Endothelial cell of umbilical vein (primary cell): ENCODE data around the gene OCA2. TPM values are rescaled to one million over a fixed set of nuclear protein-coding genes. Genes with fewer than 3 reads are reported as not detected.

Experiments
- BruUV-seq: library from RNA; stranded (reverse); fragments of 400-500 nt; replicated peaks from 2 replicates; lab custom pipeline; 2021; lab: Mats Ljungman, UMichigan
- CTCF ChIA-PET: fragments of 300-600, 350-600 bp; sonication (Branson Sonifier 250); formaldehyde crosslinking; loops from one replicate; lab custom pipeline; 2021; ENCODE audit warnings: antibody characterized with exemption, inconsistent platforms; lab: Charles Lee
- POLR2A ChIA-PET: fragments of 300-600, 350-600 bp; sonication (Branson Sonifier 250); formaldehyde crosslinking; loops from one replicate; lab custom pipeline; 2021; ENCODE audit warnings: antibody characterized with exemption, inconsistent platforms; lab: Charles Lee
- DNase-seq: peaks from one replicate; pipeline ENCODE4 v3.0.0-alpha.2; 2011; ENCODE audit warnings: low read depth, low spot score
- FAIRE-seq: peaks from 2 replicates; lab custom pipeline; 2011; peaks lifted over from hg19 to GRCh38; lab: Jason Lieb, UNC
- H2AFZ ChIP-seq: 2 replicates; pipeline ENCODE4 v1.6.0; 2012; ENCODE audit warnings: low read depth, low read length, control low read depth, inconsistent platforms
- H3K27ac ChIP-seq: 2 replicates; pipeline ENCODE4 v1.5.1; 2011; ENCODE audit warnings: low read depth, mild to moderate bottlenecking, control low read depth, low read length, moderate library complexity; ENCODE audit not compliant: insufficient read depth
- H3K27me3 ChIP-seq, 2 experiments: 2 replicates each; pipeline versions ENCODE4 v1.6.0 to v1.6.1; 2011; ENCODE audit warnings: low read length in 2 of 2, mixed read lengths in 1 of 2; ENCODE audit not compliant: control insufficient read depth in 2 of 2, insufficient read depth in 2 of 2
- H3K36me3 ChIP-seq, 2 experiments: 2 replicates in 1 of 2; 3 replicates in 1 of 2; pipeline ENCODE4 v1.5.1; 2011; ENCODE audit warnings: low read length in 2 of 2, mild to moderate bottlenecking in 1 of 2, moderate library complexity in 1 of 2; ENCODE audit not compliant: control insufficient read depth in 2 of 2, insufficient read depth in 2 of 2; ENCODE audit errors: extremely low read depth in 1 of 2
- H3K4me1 ChIP-seq: 3 replicates; pipeline ENCODE4 v1.5.1; 2011; ENCODE audit warnings: mild to moderate bottlenecking, low read length; ENCODE audit not compliant: control insufficient read depth, insufficient read depth; ENCODE audit errors: extremely low read depth
- H3K4me2 ChIP-seq: 2 replicates; pipeline ENCODE4 v1.6.1; 2011; ENCODE audit warnings: low read length, control low read depth, mixed read lengths; ENCODE audit not compliant: insufficient read depth
- H3K4me3 ChIP-seq, 3 experiments: fragments of 200-600 bp in 1 of 3; sonication (generic), shearing (Covaris generic) in 1 of 3; replicated peaks in 1 of 3; 2 replicates each; pipeline ENCODE4 v1.5.1; 2011 to 2016; ENCODE audit warnings: control low read depth in 3 of 3, low read length in 3 of 3, mild to moderate bottlenecking in 2 of 3, inconsistent platforms in 1 of 3, low read depth in 1 of 3, moderate library complexity in 1 of 3; ENCODE audit not compliant: insufficient read depth in 1 of 3
- H3K79me2 ChIP-seq: 2 replicates; pipeline ENCODE4 v1.6.0; 2012; ENCODE audit warnings: low read length, inconsistent platforms; ENCODE audit not compliant: control insufficient read depth, insufficient read depth
- H3K9ac ChIP-seq: replicated peaks from 2 replicates; pipeline ENCODE3; 2011; ENCODE audit warnings: low read length, control low read depth; ENCODE audit not compliant: insufficient read depth; ENCODE audit errors: extremely low read depth
- H3K9me1 ChIP-seq: replicated peaks from 3 replicates; pipeline ENCODE4 v1.6.0; 2011; ENCODE audit warnings: mild to moderate bottlenecking, low read length; ENCODE audit not compliant: control insufficient read depth, insufficient read depth; ENCODE audit errors: extremely low read depth
- H3K9me3 ChIP-seq: replicated peaks from 2 replicates; pipeline ENCODE4 v1.5.1; 2012; ENCODE audit warnings: low read length, inconsistent platforms; ENCODE audit not compliant: control insufficient read depth, insufficient read depth
- H4K20me1 ChIP-seq: replicated peaks from 2 replicates; pipeline ENCODE3; 2011; ENCODE audit warnings: mild to moderate bottlenecking, low read length; ENCODE audit not compliant: control insufficient read depth, insufficient read depth; ENCODE audit errors: extremely low read depth
- EZH2 ChIP-seq: IDR thresholded peaks from 2 replicates; pipeline ENCODE4 v1.6.1; 2012; ENCODE audit warnings: borderline replicate concordance, low read depth, mild to moderate bottlenecking, moderate library complexity, low read length, inconsistent platforms; ENCODE audit not compliant: severe bottlenecking
- FOS ChIP-seq: IDR thresholded peaks from 2 replicates; pipeline ENCODE4 v1.6.1; 2011; ENCODE audit warnings: mild to moderate bottlenecking, low read length, moderate library complexity, borderline replicate concordance; ENCODE audit not compliant: insufficient read depth
- GATA2 ChIP-seq: IDR thresholded peaks from 2 replicates; pipeline ENCODE4 v1.7.0; 2011; ENCODE audit warnings: low read depth, mild to moderate bottlenecking, moderate library complexity, mixed read lengths, low read length; ENCODE audit not compliant: insufficient read length, insufficient read depth
- JUN ChIP-seq: IDR thresholded peaks from 2 replicates; pipeline ENCODE4 v1.6.1; 2011; ENCODE audit warnings: borderline replicate concordance, low read depth; ENCODE audit not compliant: insufficient read length, insufficient read depth
- MYC ChIP-seq: IDR thresholded peaks from one replicate; pipeline ENCODE4 v1.6.1; 2011; ENCODE audit warnings: mild to moderate bottlenecking, low read depth, low read length
- POLR2A ChIP-seq: IDR thresholded peaks from 2 replicates; pipeline ENCODE4 v1.6.1; 2012; ENCODE audit warnings: low read depth, mild to moderate bottlenecking, control low read depth, low read length
- dilution Hi-C: fragments of 300-500 bp; cut with MboI; formaldehyde crosslinking; loops from one replicate; pipeline ENCODE4 v1.15.0; 2019; ENCODE audit warnings: low sequenced_read_pairs; ENCODE audit not compliant: extremely low pct_ligation_motif_present
- intact Hi-C: fragments of 100-400 bp; cut with micrococcal nuclease; formaldehyde crosslinking; loops from one replicate; pipeline ENCODE4 v1.10.0; 2022
- polyA plus RNA-seq, 4 experiments: library from polyadenylated mRNA; depleted of rRNA in 3 of 4; stranded (reverse) in 3 of 4; unstranded in 1 of 4; fragments of >200 nt; gene quantifications; 2 replicates each; pipeline versions ENCODE4 v1.2.1 to v1.2.3, GENCODE V29; 2011 to 2012; ENCODE audit warnings: missing spikeins in 1 of 4
- total RNA-seq: library from RNA; stranded (reverse); gene quantifications from 2 replicates; pipeline ENCODE4 v1.2.3, GENCODE V29; 2021

The OCA2 gene
- total and polyA plus RNA-seq, 2 donors (not counting 3 experiments of a cell fraction or from before 2014, with no cell fraction given): not detected

DNA sequence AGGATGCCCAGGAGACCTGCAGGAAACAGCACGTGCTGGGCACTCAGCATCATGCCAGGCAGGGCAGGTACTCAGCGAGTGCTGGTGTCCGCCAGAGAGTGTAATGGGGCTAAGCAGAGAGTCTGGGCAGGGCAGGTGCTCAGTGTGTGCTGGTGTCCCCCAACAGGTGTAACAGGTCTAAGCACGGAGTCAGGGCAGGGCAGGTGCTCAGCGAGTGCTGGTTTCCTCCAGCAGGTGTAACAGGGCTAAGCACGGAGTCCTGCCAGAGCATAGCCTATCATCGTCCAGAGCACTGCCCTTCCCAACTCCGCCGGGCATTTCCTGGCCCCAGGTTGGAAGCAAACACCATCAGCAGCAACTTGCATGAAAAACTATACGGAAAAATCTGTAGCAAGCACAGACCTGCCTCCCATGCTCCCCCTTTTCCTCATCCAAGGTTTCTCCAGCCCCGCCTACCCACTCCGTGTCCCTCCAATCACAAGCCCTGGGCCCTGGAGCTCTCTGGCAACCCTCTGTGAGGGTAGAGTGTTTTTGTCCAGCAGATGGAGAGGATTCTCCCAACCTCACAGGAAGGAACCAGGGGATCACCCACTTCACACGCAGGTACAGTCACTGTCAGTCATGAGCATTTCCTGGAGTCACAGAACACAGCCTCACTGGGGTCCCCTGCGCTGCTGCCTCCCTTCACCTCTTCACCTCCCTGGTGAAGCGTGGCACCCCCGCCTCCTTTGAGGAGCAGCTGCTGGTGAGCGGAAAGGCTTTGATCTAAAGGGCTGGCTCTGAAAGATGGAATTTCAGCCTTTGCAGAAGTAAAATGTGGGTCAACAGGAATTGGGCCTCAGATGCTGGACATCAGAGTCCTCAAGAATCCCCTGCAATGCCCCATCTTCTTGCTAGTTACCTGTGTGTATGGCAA is 302.5 kb downstream of the OCA2 start:
- no peaks in the 10 kb centered on the region for H3K27me3 ChIP-seq
- no peaks in the 10 kb centered on the region for H4K20me1 ChIP-seq
- CTCF ChIA-PET: no interaction called here
- H3K27ac ChIP-seq: no peak overlapping the region
- TF ChIP-seq POLR2A (no peak), FOS (no peak)
- no TSS peak for BruUV-seq
- H2AFZ ChIP-seq: no peak overlapping the region
- intact Hi-C loops: no loop called here
- no peak overlapping the region for H3K9ac ChIP-seq
- FAIRE-seq: no peak
- no peak for DNase-seq
- H3K4me3 ChIP-seq: no peak overlapping the region
- H3K4me1 ChIP-seq: no peaks in the 10 kb centered on the region
- dilution Hi-C loops: no loop called here
- POLR2A ChIA-PET: no interaction called here
- H3K9me3 ChIP-seq: peaks cover 6% of the 10 kb centered on the region
- H3K36me3 ChIP-seq: no peaks in the 10 kb centered on the region
- H3K79me2 ChIP-seq: no peaks in the 10 kb centered on the region
- H3K9me1 ChIP-seq: no peaks in the 10 kb centered on the region
- no peak overlapping the region for H3K4me2 ChIP-seq

DNA sequence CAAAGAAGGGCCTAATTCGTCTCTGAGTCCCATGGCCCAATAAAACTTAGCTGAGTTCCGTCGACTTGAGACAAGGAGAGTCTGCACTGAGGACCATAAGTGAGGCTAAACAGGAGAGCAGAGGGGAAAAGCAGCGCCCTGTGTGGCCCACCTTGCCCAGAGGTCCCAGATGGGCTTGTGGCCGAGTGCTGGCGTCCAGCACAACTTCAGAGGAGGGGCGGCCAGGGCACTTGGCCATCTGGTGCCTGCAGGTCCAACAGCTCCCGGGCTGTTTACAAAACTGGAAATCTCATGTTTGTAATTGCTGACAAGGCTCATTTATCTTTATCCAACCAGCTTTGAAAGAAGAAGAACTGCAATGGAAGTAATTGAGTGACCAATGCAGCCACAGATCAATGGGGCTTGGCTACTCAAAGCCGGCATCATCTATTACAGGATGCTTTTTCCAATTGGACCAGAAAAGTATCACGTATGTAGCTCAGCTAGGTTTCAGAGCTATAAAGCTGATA is 306.3 kb downstream of the OCA2 start:
- TF ChIP-seq FOS (no peak), JUN (no peak), EZH2 (no peak), GATA2 (no peak), POLR2A (no peak), MYC (no peak)
- ChIA-PET CTCF (no interaction called here), POLR2A (no interaction called here)
- dilution Hi-C loops (no loop called here), intact Hi-C loops (no loop called here)
- H3K79me2 ChIP-seq: no peaks in the 10 kb centered on the region
- H4K20me1 ChIP-seq: no peaks in the 10 kb centered on the region
- H3K4me1 ChIP-seq: no peaks in the 10 kb centered on the region
- H3K9me3 ChIP-seq: peaks cover 5% of the 10 kb centered on the region
- H3K9ac ChIP-seq: no peak overlapping the region
- H2AFZ ChIP-seq: no peak overlapping the region
- FAIRE-seq (no peak), DNase-seq (no peak)
- no TSS peak for BruUV-seq
- H3K27me3 ChIP-seq: no peaks in the 10 kb centered on the region
- no peaks in the 10 kb centered on the region for H3K36me3 ChIP-seq
- H3K9me1 ChIP-seq: no peaks in the 10 kb centered on the region
- H3K27ac ChIP-seq: no peak overlapping the region
- H3K4me2 ChIP-seq: no peak overlapping the region
- H3K4me3 ChIP-seq: no peak overlapping the region
